Measurements from ENCODE around the gene STK24.
"Not testable (repeated sequence)": the region's sequence is repeated elsewhere in the genome, so short reads cannot be mapped to it uniquely, and the experiment has no call there.

Gene STK24

DNA sequence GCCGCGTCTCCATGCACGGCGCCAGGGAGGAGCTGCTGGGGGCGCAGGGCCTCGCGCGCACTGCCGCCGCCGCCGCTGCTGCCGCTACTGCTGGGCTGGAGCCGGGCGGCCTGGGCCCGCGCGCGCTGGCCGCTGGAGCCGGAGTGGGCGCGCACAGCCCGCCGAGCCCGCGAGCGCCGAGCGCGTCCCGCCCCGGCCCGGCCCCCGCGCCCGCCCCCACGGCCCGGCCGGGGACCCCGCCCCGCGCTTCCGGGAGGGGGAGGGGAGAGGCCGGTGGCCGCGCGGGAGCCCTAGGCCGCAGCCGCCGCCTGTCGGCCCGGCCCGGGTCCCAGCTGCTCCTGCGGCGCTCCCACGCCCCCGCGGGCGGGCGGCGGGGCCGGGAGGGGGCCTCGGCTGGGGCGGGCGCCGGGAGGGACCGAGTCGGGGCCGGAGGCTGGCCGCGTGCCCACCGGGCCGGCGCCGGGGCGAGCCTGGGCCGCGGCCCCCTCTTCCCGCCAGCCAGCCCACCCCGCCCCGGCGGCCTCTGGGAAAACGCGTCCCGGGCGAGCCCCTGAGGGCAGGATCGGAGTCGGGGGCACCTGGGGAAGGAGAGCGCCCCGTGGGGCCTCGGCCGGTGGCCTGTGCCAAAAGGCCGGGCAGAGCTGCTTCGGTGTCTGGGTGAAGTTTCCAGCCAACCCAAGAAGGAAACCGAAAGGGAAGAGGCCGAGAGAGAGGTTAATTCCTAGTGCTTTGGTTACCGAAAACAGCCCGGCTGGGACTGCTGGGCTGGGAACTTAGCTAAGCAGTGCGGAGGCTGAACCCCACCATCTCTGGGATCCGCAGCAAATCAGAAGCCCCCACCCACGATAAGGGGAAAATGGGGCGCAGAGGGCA, at the start of gene STK24:
TSS of gene STK24 (minus strand) at position 145 of the 873 bp plus-strand sequence. CDS start 321 bp downstream, outside the sequence.
- peak; percentile 73 for DNase-seq (ENCODE audit: low spot score)

DNA sequence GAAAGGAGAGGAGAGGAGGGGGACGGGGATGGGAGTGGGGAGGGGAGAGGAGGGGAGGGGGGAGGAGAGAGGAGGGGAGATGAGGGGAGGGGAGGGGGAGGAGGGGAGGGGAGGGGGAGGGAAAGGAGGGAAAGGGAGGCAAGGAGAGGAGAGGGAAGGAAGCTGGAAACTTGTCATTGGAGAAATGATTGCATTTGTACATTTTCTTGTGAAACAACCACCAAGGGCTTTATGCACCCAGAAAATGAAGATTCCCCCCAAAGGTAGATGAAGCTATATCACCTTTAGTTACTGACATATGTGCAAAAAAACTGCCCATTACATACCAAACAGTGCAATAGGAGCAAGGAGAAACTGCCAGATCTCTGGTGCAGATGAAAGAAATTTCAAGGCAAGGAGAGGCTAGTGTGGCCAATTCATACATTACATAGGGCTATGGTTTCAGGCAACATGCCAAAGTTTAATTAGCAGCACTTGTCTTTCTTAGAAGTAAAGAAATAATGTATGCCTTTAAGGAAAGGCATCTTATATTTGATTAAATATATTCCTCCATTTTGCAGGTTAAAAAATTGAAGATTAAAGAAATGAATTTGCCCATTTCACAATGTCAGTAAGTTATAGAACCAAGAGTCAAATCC, 49.5 kb upstream of the STK24 start:
- DNase-seq (ENCODE audit: low spot score), result no peak

DNA sequence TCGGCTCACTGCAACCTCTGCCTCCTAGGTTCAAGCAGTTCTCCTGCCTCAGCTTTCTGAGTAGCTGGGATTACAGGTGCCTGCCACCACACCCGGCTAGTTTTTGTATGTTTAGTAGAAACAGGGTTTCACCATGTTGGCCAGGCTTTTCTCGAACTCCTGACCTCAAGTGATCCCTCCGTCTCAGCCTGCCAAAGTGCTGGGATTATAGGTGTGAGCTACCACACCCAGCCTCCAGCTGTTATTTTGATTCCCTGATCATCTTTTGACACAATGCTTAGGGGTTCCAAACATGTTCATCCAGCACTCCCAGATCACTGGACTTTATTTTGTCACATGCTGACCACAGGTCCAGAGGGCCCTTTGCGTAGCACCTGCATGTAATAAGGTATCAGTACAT, 47.7 kb upstream of the STK24 start:
- DNase-seq (ENCODE audit: low spot score), result not testable (repeated sequence)

DNA sequence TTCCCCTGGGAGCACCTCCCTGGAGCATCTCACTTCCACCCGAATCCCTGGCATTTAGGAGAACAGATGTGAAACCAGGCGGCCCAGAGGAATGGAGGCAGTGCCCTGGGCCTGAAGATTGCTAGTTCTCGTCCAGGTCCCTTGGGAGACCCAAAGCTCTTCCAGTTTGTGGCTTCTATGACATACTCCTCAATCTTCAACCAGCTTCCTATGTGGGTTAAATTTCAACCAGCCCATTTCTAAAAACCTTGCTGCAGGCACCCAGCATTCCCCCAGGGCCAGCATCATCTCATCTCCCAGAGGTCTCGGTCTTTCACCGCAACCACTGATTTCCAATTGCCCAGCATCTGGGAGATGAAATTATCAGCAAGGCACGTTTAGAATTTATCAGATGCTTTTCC, 46.0 kb upstream of the STK24 start:
- DNase-seq (ENCODE audit: low spot score), result no peak

DNA sequence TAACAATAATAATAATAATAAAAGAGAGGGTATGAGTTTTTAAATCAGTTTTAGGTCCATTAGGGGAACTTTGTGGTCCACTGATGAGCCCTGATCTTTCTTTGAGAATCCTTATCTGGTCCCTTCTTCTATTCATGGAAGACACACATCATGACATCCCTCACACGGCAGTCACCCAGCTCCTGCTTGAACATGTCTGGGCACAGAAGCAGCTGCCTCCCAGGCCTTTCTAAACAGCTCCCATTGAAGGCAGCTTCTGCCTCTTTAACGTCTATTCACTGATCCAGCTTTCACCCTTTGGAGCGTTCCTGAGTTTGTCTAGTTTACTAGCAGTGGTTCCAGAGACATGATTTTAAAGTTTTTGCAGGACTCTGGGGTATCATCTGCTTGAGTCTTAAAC, 42.6 kb upstream of the STK24 start:
- no peak for DNase-seq (ENCODE audit: low spot score)

DNA sequence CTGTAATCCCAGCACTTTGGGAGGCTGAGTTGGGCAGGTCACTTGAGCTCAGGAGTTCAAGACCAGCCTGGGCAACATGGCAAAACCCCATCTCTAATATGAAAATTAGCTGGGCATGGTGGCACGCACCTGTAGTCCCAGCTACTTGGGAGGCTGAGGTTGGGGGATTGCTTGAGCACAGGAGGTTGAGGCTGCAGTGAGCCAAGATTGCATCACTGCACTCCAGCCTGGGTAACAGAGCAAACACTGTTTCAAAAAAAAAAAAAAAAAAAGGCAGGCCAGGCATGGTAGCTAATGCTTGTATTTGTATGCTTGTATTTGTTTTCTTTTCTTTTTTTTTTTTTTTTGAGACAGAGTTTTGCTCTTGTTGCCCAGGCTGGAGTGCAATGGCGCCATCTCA, 38.7 kb upstream of the STK24 start:
- DNase-seq (ENCODE audit: low spot score), result not testable (repeated sequence)

DNA sequence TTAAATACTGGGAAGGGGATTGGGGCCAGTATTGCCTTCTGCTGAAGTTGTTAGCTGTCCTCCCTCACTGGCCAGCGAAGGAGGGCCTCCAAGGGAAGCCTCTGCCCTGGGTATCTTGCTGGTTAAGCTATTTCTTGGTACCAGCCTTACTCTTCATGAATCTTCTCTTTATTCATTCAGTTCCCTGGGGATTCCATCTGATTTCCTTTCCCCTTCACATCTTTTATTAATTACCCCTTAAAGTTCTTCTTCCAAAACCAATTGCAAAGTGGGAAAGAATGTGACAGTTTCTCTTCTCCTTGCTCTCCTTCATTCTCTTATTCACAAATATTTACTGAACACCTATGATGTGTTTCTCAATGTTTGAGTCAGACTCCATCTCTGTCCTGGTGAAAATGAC, 36.7 kb upstream of the STK24 start:
- no peak for DNase-seq (ENCODE audit: low spot score)

DNA sequence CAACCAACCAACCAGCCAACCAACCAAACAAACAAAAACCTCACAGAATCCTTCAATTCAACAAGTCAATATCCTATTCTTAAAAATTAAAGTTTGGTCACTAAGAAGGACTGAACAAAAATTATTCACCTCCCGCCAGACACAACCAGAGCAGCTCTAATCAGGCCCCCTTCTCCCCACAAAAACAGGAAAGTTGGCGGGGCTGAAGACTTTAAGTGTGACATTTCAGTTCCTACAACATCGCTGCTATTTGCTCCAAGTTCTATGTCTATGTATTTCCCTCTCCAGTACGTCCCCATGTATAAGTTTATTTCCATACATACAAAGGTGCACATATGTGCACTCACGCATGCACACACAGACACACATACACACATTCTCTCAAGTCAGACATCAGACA, 32.8 kb upstream of the STK24 start:
- no peak for DNase-seq (ENCODE audit: low spot score)

DNA sequence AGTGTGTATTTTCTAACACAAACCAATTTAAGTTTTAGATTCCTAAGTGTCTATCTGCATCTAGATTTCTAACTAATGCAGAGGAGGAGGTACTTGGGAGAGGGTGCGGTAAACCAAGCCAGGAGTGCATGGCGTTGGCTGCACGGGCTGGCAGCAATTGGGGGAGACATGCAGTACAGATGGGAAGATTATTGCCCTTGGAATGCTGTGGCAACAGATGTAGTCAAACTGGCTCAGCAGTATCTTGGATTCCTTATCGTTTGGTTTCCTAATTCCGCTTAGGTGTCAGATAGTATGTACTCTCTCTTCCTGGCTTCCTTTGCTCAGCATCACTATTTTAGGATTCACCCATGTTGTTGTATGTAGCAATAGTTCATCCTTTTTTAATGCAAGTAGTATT, 29.4 kb upstream of the STK24 start:
- DNase-seq (ENCODE audit: low spot score), result no peak

DNA sequence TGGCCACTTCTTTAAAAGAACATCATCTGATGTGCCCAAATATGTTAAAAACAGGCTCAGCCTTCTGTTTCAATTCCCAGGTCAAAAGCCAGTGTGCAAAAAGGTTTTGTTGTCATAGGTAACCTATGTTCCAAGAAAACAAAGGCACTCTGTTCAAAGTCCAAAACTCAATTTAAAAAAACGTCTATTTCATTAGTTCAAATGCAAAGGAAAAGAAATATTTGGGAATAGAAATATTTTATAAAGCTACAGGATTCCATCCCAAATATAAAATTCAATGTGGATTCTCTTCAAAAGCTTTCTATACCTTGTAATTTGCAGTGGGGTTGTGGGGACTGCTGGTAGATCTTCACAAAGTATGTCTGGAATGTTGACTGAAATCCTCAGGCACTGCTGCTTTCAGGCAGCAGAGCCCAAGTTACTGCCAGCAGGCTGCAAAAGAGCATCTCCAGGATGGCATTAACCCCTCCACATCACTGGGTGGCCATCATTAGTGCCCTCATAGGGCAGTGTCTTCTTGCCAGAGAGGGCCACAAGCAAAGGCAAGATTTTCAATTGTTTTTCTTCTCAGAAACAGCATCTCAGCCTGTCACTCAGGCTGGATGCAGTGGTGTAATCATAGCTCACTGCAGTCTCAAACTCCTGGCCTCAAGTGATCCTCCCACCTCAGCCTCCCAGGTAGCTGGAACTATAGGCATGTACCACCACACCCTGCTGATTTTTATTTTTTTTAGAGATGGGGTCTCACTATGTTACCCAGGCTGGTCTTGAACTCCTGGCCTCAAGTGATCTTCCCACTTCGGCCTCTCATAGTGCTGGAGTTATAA, 22.8 kb upstream of the STK24 start:
- DNase-seq (ENCODE audit: low spot score), result no peak

DNA sequence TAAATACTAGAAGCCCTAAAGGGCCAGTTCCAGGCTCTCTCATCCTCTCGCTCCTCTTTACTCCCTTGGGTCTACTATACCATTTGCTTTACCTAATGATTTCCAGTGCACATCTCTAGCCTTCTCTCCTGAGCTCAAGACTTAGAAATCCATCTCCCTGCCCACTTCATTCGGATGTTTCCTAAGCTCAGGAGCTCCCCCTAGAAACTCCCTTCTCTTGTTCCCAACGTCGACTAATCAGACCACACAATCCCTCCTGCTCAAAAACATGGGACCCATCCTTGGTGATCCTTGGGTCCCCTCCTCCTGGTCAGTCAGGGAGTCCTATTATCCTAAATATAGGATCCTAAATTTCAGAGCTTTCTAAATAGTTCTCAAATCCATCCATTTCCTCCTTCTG, 21.1 kb upstream of the STK24 start:
- DNase-seq (ENCODE audit: low spot score), result no peak

DNA sequence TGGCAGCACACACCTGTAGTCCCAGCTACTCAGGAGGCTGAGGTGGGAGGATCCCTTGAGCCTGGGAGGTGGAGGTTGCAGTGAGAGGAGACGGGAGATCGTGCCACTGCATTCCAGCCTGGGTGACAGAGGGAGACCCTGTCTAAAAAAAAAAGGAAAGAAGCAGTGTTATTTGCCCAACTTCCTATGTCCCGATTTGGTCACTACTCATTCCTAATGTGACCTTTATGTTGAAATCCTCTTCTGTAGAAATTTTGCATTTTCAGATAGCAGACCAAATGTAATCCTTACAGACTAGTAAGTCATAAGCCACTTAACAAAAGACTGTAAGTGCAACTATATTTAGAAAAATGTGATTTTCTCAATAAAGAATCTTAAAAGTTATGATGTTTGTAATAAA, 18.2 kb upstream of the STK24 start:
- no peak for DNase-seq (ENCODE audit: low spot score)

DNA sequence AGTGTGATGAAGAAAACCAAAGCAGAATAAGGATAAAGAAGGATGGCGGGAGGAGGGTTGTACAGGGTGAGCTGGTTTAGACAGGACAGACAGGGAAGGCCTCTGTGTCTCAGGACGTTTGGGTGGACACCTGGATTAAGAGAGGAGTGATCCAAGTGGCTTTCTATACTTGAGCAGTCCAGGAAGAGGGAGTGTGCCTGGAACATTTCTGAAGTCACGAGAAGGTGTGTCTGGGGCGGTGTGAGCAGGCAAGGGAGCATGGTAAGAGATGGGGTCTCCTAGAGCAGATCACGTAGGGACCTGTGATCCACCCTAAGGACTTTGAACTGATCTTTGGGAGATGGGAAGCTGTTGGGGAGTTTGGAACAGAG, 15.4 kb upstream of the STK24 start:
- no peak for DNase-seq (ENCODE audit: low spot score)

DNA sequence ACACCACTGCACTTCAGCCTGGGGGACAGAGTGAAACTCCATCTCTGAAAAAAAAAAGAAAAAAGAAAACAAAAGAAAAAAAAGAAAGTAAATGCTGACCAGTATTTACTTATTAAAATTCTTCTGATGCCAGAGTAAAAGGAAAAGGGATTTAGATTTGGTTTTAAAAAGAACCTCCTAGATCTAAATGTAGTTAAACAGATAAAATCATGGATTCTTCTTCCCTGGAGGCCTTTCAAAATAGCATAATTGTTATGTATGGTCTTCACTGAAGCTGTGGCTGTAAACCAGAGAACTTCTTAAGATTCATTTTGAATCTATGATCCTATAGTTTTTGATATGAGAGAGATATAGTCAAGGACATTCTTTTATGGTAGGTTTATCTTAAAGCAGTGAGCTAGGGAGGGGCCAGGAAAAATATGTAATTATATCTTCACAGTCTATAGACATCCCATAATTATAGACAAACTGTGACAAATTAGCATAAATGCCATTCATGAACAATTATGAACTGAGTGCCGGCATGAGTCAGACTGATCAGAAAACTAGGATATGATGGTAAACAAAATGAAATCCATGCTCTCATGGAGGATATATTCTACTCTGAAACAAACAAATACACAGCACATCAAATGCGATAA, 14.9 kb upstream of the STK24 start:
- no peak for DNase-seq (ENCODE audit: low spot score)

DNA sequence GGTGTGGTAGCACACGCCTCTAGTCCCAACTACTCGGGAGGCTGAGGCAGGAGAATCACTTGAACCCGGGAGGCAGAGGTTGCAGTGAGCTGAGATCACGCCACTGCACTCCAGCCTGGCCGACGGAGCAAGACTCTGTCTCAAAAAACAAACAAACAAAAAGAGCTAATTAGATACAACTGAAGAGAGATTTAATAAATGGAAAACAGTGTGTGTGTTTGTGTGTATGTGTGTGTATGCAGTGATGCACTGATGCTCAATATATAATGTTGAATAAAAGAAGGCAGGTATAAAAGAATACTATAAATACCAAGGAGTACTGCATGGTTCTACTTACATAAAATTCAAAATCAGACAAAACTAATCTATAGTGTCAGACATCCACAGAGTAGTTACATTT, 13.6 kb upstream of the STK24 start:
- DNase-seq (ENCODE audit: low spot score), result not testable (repeated sequence)

DNA sequence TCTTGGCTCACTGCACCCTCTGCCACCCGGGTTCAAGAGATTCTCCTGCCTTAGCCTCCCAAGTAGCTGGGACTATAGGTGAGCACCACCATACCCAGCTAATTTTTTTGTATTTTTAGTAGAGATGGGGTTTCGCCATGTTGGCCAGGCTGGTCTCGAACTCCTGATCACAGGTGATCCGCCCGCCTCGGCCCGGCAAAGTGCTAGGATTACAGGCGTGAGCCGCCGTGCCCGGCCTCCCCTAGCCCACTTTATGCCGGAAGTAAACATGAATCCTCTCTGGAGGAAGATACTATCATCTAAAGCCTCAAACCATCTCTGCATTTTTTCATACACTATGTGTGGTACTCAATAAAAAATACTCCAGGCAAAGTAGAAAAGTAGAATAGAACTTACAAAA, 12.6 kb upstream of the STK24 start:
- not testable (repeated sequence) for DNase-seq (ENCODE audit: low spot score)

DNA sequence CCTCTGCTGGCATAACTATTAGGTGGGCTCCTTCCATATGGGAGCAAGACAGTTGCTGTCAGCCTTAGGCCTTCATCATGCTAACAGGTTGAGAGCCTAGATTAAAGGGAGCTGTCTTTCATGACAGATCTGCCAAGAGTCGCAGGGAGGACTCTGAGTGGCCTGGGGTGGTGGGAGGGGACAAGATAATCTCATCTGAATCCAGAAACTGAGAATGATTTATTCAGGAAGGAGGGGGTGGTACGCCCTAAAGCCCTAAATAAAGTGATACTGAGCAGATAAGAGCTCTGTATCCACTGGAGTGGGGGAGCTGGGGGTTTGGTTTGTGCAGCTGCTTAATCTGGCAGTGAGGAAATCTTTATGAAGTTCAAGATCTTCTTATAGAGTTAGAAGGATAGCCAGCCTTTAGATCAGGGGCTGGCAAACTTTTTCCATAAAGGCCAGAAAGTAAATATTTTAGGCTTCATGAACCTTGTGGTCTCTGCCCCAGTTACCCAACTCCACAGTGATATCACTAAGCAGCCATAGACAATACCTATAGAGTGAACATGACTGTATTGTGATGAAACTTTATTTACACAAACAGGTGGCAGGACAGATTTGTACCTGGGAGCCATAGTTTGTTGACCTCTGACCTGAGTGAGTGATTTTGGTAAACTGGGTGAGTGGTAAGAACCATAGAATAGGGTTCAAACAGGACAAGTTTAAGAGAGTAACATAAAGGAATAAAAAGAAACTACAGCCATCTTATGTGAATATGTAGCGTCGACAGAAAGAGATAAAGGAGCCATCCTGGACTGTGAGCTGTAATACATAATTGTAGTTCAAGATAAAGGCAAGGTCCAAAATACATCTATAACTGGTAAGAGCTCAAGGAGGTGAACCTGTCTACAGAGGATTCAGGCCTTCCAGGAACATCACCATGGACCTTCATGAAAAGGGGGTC, 9.8 kb upstream of the STK24 start:
- DNase-seq (ENCODE audit: low spot score), result no peak

DNA sequence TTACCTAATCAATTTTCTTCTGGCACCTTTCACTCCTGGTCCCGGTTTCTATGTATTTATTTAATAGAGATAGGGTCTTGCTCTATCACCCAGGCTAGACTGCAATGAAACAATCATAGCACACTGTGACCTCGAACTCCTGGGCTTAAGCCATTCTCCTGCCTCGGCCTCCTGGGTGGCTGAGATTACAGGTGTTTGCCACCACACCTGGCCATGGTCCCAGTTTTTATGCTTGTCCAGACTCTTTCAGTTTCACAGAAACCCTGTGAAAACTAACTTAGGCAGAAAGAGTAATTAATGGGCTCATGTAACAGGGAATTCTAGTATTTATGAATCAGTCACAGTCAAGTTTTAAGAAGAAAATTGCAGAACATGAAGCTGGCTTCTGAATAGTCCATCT, 9.0 kb upstream of the STK24 start:
- no peak for DNase-seq (ENCODE audit: low spot score)

DNA sequence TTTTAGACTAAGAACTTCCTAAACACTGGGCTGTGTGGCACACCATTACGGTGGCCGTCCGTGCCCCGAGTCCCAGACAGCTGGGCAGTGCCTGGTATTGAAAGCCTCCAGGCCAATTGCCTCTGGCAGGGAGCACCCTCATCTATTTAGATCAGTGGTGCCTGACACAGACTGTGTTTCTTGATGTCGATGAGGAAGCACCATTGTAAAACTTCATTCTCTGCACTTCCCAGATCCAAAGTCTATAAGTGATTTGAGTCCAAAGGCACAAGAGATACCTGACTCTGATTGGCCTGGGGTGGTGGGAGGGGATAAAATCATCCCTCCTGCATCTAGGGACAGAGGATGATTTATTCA, 8.5 kb upstream of the STK24 start:
- no peak for DNase-seq (ENCODE audit: low spot score)

DNA sequence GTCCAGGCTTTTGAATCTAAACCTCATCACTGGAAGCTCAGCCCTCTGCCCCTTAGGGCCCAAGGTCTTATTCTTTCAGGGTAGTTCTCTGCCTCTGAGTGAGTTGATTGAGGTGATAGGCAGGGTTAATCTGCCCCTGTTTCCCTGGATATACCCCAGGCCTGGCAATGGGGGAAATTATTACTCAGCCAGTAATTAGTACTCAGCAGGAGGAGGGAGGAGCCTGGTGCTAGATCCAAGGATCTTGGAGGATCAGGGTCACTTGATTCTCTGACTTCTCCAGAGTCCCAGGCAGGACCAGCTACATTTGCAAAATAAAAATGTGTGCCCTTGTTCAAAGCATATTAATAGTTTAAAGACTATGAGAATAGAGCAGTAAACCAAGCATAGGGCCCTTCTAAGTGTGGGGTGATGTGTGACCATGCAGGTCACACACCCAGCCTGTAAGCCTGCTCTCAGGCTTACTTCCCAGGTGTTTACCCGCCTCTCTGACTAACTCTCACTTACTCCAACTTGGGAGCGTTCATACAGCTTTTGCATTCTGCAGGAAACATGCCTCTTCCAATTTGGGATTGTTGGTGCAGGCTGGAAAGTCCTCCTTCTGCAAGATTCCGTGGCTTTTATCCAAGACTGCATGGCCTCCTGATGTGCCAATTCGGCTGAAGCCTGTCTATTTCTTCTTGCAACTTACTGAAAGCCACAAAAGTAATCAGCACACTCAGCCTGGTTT, 7.9 kb upstream of the STK24 start:
- DNase-seq (ENCODE audit: low spot score), result no peak

DNA sequence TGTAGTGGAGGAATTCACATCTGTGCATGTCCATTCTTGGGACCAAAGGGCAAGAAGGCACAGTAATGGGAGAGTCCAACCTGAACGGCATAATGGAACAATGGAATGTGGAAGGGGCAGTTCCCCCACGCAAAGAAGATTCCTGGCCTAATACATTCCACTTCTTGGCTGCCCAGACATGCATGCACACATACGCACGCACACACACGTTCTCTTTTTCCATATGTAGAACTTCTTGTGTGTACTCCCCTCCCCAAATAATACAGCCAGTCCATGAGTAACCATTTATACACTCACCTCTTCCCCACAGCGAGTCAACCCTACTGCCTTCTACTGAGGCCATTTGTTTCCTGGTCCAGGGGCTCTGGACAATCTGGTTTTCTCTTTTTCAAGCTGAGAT, 6.0 kb upstream of the STK24 start:
- no peak for DNase-seq (ENCODE audit: low spot score)
